HG03378 (cell line): ENCODE measurements around the gene TMEM126B.
"Not testable (repeated sequence)": the region's sequence is repeated elsewhere in the genome, so short reads cannot be mapped to it uniquely, and the experiment has no call there.

ENCODE experiments used
- ATAC-seq: cut with Tn5 transposase; IDR thresholded peaks from one replicate; pipeline ENCODE4 v1.9.1; 2021; ENCODE audit warnings: mild to moderate bottlenecking, moderate library complexity; ENCODE audit not compliant: unreplicated experiment

Gene TMEM126B

GRCh38 chr11:85647604-85648299 is 19.4 kb downstream of the TMEM126B start, which contains the start of gene TMEM126A:
Gene TMEM126A, plus strand, starts transcription at chr11:85647967. Its CDS starts 2,289 bp downstream, at chr11:85650256.
- ATAC-seq, result peak; percentile 96

GRCh38 chr11:85651118-85651517 is 22.7 kb downstream of the TMEM126B start:
- ATAC-seq, result no peak

- ATAC-seq, result no peak
Observed at GRCh38 chr11:85652786-85653447, 24.5 kb downstream of the TMEM126B start.

GRCh38 chr11:85654343-85654742 is 25.9 kb downstream of the TMEM126B start:
- not testable (repeated sequence) for ATAC-seq

GRCh38 chr11:85656777-85657176 is 28.4 kb downstream of the TMEM126B start:
- no peak for ATAC-seq

GRCh38 chr11:85658180-85658579 is 29.8 kb downstream of the TMEM126B start:
- no peak for ATAC-seq

- no peak for ATAC-seq
Observed at GRCh38 chr11:85661972-85662664, 33.7 kb downstream of the TMEM126B start.

- ATAC-seq, result no peak
Observed at GRCh38 chr11:85663080-85663752, 34.8 kb downstream of the TMEM126B start.

- peak; percentile 60 for ATAC-seq
Observed at GRCh38 chr11:85663753-85664614, 35.6 kb downstream of the TMEM126B start.

- peak; percentile 81 for ATAC-seq
Observed at GRCh38 chr11:85664615-85665481, 36.5 kb downstream of the TMEM126B start, which contains the start of gene CREBZF. Gene CREBZF, minus strand, starts transcription at chr11:85665129. Its CDS starts 254 bp downstream, at chr11:85664875.

- ATAC-seq, result no peak
Observed at GRCh38 chr11:85665733-85666132, 37.3 kb downstream of the TMEM126B start.

- no peak for ATAC-seq
Observed at GRCh38 chr11:85666687-85667086, 38.3 kb downstream of the TMEM126B start.

- ATAC-seq, result no peak
Observed at GRCh38 chr11:85668157-85668556, 39.8 kb downstream of the TMEM126B start.

- ATAC-seq, result not testable (repeated sequence)
Observed at GRCh38 chr11:85670949-85671663, 42.7 kb downstream of the TMEM126B start.

- ATAC-seq, result no peak
Observed at GRCh38 chr11:85672105-85672902, 43.9 kb downstream of the TMEM126B start.

GRCh38 chr11:85673393-85673792 is 45.0 kb downstream of the TMEM126B start:
- ATAC-seq, result no peak

GRCh38 chr11:85679576-85679975 is 51.2 kb downstream of the TMEM126B start:
- no peak for ATAC-seq

GRCh38 chr11:85680897-85681296 is 52.5 kb downstream of the TMEM126B start:
- ATAC-seq, result no peak
